Measurements from ENCODE around the gene PDK2.

PDK2 gene

DNA sequence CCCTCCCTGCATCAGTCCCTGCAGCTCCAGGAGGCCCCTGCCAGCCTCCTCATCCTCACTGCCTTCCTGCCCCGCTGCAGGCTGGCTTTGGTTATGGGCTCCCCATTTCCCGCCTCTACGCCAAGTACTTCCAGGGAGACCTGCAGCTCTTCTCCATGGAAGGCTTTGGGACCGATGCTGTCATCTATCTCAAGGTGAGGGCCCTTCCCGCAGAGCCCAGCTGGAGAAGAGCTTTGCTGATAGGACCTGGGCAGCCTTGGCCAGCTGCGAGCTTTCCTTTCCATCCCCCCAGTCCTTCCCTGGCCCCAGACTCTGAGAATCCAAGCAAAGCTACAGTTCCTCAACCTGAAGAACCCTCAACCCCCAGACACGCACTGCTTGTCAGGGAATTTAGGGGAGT, 14.1 kb downstream of the PDK2 start:
- TF ChIP-seq, protein P1, sequence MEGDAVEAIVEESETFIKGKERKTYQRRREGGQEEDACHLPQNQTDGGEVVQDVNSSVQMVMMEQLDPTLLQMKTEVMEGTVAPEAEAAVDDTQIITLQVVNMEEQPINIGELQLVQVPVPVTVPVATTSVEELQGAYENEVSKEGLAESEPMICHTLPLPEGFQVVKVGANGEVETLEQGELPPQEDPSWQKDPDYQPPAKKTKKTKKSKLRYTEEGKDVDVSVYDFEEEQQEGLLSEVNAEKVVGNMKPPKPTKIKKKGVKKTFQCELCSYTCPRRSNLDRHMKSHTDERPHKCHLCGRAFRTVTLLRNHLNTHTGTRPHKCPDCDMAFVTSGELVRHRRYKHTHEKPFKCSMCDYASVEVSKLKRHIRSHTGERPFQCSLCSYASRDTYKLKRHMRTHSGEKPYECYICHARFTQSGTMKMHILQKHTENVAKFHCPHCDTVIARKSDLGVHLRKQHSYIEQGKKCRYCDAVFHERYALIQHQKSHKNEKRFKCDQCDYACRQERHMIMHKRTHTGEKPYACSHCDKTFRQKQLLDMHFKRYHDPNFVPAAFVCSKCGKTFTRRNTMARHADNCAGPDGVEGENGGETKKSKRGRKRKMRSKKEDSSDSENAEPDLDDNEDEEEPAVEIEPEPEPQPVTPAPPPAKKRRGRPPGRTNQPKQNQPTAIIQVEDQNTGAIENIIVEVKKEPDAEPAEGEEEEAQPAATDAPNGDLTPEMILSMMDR (IDR thresholded peaks at IDR 0.05; ENCODE audit: low read depth, low read length, missing control alignments) = no peak
- H3K4me3 ChIP-seq (ENCODE audit: low read depth, low read length) = no peak overlapping the region
- DNase-seq (ENCODE audit: low read depth) = no peak

DNA sequence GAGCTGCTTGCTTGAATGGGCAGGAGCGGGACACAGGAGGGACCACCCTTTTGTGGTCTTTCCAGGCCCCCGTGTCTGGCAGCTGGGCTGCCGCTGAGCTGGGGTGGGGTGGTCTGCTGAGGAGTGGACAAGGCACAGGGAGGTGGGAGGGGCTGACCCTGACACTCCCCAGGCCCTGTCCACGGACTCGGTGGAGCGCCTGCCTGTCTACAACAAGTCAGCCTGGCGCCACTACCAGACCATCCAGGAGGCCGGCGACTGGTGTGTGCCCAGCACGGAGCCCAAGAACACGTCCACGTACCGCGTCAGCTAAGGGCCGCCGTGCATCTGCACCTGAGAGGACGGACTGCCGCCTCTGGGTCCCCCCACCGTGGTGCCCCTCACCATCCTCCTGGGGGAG, 14.6 kb downstream of the PDK2 start:
- H3K4me3 ChIP-seq (ENCODE audit: low read depth, low read length) = no peak overlapping the region
- TF ChIP-seq, protein P1 (IDR thresholded peaks at IDR 0.05; ENCODE audit: low read depth, low read length, missing control alignments) = no peak
- no peak for DNase-seq (ENCODE audit: low read depth)

GRCh38 chr17:50110591-50111349, 15.6 kb downstream of the PDK2 start:
- DNase-seq (ENCODE audit: low read depth) = no peak
- H3K4me3 ChIP-seq (ENCODE audit: low read depth, low read length) = no peak overlapping the region
- TF ChIP-seq, protein P1 (IDR thresholded peaks at IDR 0.05; ENCODE audit: low read depth, low read length, missing control alignments) = no peak

DNA sequence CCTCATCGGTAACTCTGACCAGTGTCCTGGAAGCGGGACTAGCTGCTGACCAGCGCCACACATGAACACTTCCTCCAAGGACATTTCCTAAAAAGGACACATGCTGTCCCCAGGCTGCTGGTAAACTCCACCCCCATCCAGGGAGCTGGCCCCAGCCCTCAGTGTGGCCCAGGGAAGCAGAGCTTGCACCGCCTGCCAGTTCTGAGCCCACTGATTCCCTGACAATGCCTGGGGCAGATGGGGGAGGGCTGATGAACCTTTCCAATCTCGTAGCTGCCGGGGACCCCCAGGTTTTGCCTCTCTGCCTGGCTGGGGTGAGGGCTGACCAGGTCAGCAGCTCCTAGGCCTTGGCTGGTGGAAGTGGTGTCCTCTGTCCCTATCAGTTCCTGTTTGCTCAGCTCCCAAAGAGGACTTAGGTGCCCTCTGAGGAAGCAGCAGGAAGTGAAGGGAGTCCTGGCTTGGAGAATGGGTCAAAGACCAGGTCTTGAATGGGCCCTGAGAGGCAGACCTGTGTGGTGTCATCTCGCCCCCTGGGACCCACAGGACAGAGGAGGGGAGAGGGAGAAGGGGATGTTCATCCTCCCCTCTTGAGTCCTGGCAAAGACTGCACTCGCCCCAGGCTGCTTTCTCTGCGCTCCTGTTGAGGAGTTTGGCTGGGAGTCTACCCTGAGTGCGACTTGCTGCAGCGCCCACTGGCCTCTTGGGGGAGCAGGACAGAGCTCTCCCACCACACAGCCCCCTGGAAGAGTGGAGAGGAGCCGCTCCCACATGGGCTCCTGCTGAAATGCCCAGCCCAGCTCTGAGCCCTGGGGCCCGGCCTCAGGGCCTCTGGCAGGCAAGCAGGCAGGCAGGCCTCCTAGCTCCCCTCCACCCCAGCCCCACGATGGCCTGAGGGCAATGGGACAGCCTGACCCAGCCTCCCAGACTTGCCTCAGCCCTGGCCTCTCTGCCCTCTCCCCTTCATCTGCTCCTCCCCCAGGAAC, 16.8 kb downstream of the PDK2 start:
- no peak for DNase-seq (ENCODE audit: low read depth)
- TF ChIP-seq, protein P1 (IDR thresholded peaks at IDR 0.05; ENCODE audit: low read depth, low read length, missing control alignments) = no peak
- H3K4me3 ChIP-seq (ENCODE audit: low read depth, low read length) = no peak overlapping the region

DNA sequence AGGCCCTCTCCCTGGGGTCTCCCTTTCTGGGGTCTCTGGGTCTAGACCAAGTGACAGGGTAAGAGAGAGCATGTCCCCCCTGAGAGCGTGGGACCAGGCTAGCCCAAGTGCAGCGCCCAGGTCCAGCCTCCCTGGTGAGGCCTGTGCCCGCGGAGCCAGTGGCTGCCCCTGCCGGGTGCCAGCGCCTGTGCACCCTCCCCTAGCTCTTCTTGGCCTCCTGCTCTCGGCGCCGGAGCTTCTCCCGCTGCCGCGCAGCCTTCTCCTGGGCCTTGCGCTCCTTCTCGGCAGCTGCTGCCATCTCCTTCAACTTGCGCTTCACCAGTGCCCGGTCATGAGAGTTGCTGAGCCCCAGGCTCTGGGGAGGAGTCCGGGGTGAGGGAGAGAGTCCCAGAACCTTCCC, 17.5 kb downstream of the PDK2 start:
- TF ChIP-seq, protein P1 (IDR thresholded peaks at IDR 0.05; ENCODE audit: low read depth, low read length, missing control alignments) = no peak
- H3K4me3 ChIP-seq (ENCODE audit: low read depth, low read length) = no peak overlapping the region
- no peak for DNase-seq (ENCODE audit: low read depth)

DNA sequence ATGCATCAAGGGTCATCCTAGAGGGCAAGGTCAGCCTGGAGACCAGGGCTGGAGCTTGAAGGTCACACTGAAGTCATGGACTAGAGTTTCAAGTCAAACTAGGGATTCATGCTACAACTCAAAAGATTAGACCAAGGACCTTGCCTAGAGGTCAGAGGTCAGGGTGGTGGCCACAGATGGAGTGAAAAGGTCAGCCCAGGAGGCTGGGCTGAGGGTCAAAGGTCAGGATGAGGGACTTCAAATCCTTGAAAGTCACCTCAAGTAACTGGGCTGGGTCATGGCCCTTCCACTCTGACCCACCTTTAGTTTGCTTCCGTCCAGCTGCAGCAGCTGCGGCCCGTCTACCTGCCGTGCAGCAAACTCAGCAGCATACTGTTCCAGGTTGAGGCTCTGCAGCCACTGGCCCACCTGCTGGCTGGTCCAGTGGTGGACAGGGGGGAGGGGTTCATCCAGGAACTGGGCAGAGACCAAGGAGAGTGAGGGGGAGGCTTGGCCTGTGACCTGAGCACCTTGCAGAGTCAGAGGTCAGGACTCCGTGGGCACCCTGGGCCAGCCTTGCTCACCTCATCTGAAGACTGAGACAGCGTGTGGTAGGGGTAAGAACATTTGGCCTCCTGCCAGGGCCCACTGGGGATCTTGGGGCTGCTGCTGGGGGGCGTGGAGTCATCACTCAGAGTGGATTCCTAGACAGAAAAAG, 18.6 kb downstream of the PDK2 start:
- no peak for DNase-seq (ENCODE audit: low read depth)
- H3K4me3 ChIP-seq (ENCODE audit: low read depth, low read length) = no peak overlapping the region
- TF ChIP-seq, protein P1 (IDR thresholded peaks at IDR 0.05; ENCODE audit: low read depth, low read length, missing control alignments) = no peak

All from GM12864 (cell line).